HepG2 (cell line): ENCODE data around the gene NPPC. TPM values are rescaled to one million over a fixed set of nuclear protein-coding genes. Genes with fewer than 3 reads are reported as not detected.

ENCODE experiments used
- BRD4 ChIP-seq: sonication (generic); formaldehyde crosslinking; IDR thresholded peaks from 2 replicates; pipeline ENCODE4 v1.4.0; 2020; ENCODE audit warnings: missing genetic modification reagents
- CBX2 ChIP-seq, 2 experiments: fragments of 200-600 bp in 1 of 2; sonication (generic); formaldehyde crosslinking in 1 of 2; IDR thresholded peaks; 2 replicates each; pipeline versions ENCODE4 v1.7.0 to v1.8.1; 2018 to 2022; ENCODE audit warnings: low read depth in 2 of 2, low read length in 1 of 2, mild to moderate bottlenecking in 1 of 2, missing genetic modification reagents in 1 of 2
- ETV5 ChIP-seq: IDR thresholded peaks from 2 replicates; pipeline ENCODE4 v1.6.1; 2018; ENCODE audit warnings: missing biosample characterization, missing genetic modification reagents, inconsistent platforms, borderline replicate concordance
- FOXO1 ChIP-seq: sonication (generic); formaldehyde crosslinking; IDR thresholded peaks from 2 replicates; pipeline ENCODE4 v1.4.0; 2020; ENCODE audit warnings: missing genetic modification reagents
- HOMEZ ChIP-seq: IDR thresholded peaks from 2 replicates; pipeline ENCODE4 v1.6.1; 2016; ENCODE audit warnings: low read depth
- HOXD1 ChIP-seq: sonication (generic); formaldehyde crosslinking; IDR thresholded peaks from 2 replicates; pipeline ENCODE4 v1.5.0; 2020; ENCODE audit warnings: missing genetic modification reagents
- MBD4 ChIP-seq: IDR thresholded peaks from 2 replicates; pipeline ENCODE4 v1.6.1; 2012; ENCODE audit warnings: low read length, inconsistent platforms, borderline replicate concordance
- MIER2 ChIP-seq: IDR thresholded peaks from 2 replicates; pipeline ENCODE4 v1.6.1; 2016; ENCODE audit warnings: missing biosample characterization, missing genetic modification reagents
- SETDB1 ChIP-seq: sonication (generic); formaldehyde crosslinking; IDR thresholded peaks from 2 replicates; pipeline ENCODE4 v1.5.1; 2020; ENCODE audit warnings: missing genetic modification reagents, mild to moderate bottlenecking, borderline replicate concordance
- ZFP36L1 ChIP-seq: sonication (generic); formaldehyde crosslinking; IDR thresholded peaks from 2 replicates; pipeline ENCODE4 v1.8.0; 2022; ENCODE audit warnings: mild to moderate bottlenecking, missing genetic modification reagents, moderate library complexity
- ZNF136 ChIP-seq: sonication (generic); formaldehyde crosslinking; IDR thresholded peaks from 2 replicates; pipeline ENCODE4 v1.8.1; 2022; ENCODE audit warnings: low read depth, mild to moderate bottlenecking, moderate library complexity, missing genetic modification reagents
- ZNF432 ChIP-seq: sonication (generic); formaldehyde crosslinking; IDR thresholded peaks from 2 replicates; pipeline ENCODE4 v1.5.0; 2020; ENCODE audit warnings: missing genetic modification reagents, mild to moderate bottlenecking, borderline replicate concordance
- ZNF652 ChIP-seq: IDR thresholded peaks from 2 replicates; pipeline ENCODE4 v1.6.1; 2016; ENCODE audit warnings: low read depth, borderline replicate concordance
- ZNF768 ChIP-seq: sonication (generic); formaldehyde crosslinking; IDR thresholded peaks from 2 replicates; pipeline ENCODE4 v1.4.0; 2020; ENCODE audit warnings: missing genetic modification reagents
- polyA plus RNA-seq, 8 experiments: library from polyadenylated mRNA; depleted of rRNA in 3 of 8; stranded (reverse) in 7 of 8; unstranded in 1 of 8; fragments of >200 nt; fragmentation: Illumina TruSeq in 4 of 8; extraction: Trizol in 4 of 8; gene quantifications; 2 replicates each; pipeline versions ENCODE4 v1.2.1 to v1.2.3, GENCODE V29; 2011 to 2016; ENCODE audit warnings: low read depth in 4 of 8, missing spikeins in 1 of 8, mixed read lengths in 1 of 8; ENCODE audit not compliant: insufficient read depth in 1 of 8
- total RNA-seq, 5 experiments: library from RNA; depleted of rRNA; stranded (reverse); fragments of >200 nt; fragmentation: Illumina TruSeq; extraction: Trizol; gene quantifications; 2 replicates each; pipeline ENCODE4 v1.2.3, GENCODE V29; 2016; ENCODE audit warnings: low read depth in 1 of 5
- TF ChIP-seq, protein P1 (sequence below): IDR thresholded peaks from 2 replicates; pipeline ENCODE4 v1.6.1; 2016; ENCODE audit warnings: mild to moderate bottlenecking, missing biosample characterization, missing genetic modification reagents
- TF ChIP-seq, protein P2 (sequence below): IDR thresholded peaks from 2 replicates; pipeline ENCODE4 v1.6.1; 2016; ENCODE audit warnings: missing compliant biosample characterization, missing genetic modification reagents, borderline replicate concordance
- TF ChIP-seq, protein P3 (sequence below): sonication (generic); formaldehyde crosslinking; IDR thresholded peaks from 2 replicates; pipeline ENCODE4 v1.5.0; 2020; ENCODE audit warnings: mild to moderate bottlenecking, low read depth, missing genetic modification reagents, borderline replicate concordance
- TF ChIP-seq, protein P4 (sequence below): sonication (generic); formaldehyde crosslinking; IDR thresholded peaks from 2 replicates; pipeline ENCODE4 v1.5.0; 2020; ENCODE audit warnings: mild to moderate bottlenecking, missing genetic modification reagents

The NPPC gene
- total and polyA plus RNA-seq, 2 of the 13 experiments (the other 11 are each of a cell fraction or from before 2014, with no cell fraction given), result 0.11 TPM; not detected in 1

- TF ChIP-seq HOMEZ (CRISPR knock-in tag) (0 out of 2 replicates have a peak, but pooled peaks have one; percentile 17), ZFP36L1 (CRISPR knock-in tag) (no peak), ETV5 (CRISPR knock-in tag) (peak; percentile 65; the same call in 1 of the 2 replicates), ZNF136 (CRISPR knock-in tag) (peak; percentile 72; the same call in 1 of the 2 replicates), MBD4 (no peak), ZNF652 (CRISPR knock-in tag) (no peak), MIER2 (CRISPR knock-in tag) (no peak; the same call in 1 of the 2 replicates), ZNF768 (CRISPR knock-in tag) (peak; percentile 86), BRD4 (CRISPR knock-in tag) (peak; percentile 93), SETDB1 (CRISPR knock-in tag) (peak; percentile 54; the same call in 1 of the 2 replicates), ZNF432 (CRISPR knock-in tag) (no peak), FOXO1 (no peak), HOXD1 (CRISPR knock-in tag) (peak; percentile 92), CBX2 (IDR thresholded peaks at IDR 0.05; ENCODE audit: low read depth, low read length) (no peak), CBX2 (CRISPR knock-in tag; IDR thresholded peaks at IDR 0.05; ENCODE audit: low read depth) (peak; percentile 95)
- TF ChIP-seq, protein P1, sequence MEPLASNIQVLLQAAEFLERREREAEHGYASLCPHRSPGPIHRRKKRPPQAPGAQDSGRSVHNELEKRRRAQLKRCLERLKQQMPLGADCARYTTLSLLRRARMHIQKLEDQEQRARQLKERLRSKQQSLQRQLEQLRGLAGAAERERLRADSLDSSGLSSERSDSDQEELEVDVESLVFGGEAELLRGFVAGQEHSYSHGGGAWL, result peak; percentile 86; the same call in 1 of the 2 replicates
- TF ChIP-seq, protein P2, sequence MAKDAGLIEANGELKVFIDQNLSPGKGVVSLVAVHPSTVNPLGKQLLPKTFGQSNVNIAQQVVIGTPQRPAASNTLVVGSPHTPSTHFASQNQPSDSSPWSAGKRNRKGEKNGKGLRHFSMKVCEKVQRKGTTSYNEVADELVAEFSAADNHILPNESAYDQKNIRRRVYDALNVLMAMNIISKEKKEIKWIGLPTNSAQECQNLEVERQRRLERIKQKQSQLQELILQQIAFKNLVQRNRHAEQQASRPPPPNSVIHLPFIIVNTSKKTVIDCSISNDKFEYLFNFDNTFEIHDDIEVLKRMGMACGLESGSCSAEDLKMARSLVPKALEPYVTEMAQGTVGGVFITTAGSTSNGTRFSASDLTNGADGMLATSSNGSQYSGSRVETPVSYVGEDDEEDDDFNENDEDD (CRISPR knock-in tag), result peak; percentile 58; the same call in 1 of the 2 replicates
- TF ChIP-seq, protein P3, sequence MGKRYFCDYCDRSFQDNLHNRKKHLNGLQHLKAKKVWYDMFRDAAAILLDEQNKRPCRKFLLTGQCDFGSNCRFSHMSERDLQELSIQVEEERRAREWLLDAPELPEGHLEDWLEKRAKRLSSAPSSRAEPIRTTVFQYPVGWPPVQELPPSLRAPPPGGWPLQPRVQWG (CRISPR knock-in tag), result no peak
- TF ChIP-seq, protein P4, sequence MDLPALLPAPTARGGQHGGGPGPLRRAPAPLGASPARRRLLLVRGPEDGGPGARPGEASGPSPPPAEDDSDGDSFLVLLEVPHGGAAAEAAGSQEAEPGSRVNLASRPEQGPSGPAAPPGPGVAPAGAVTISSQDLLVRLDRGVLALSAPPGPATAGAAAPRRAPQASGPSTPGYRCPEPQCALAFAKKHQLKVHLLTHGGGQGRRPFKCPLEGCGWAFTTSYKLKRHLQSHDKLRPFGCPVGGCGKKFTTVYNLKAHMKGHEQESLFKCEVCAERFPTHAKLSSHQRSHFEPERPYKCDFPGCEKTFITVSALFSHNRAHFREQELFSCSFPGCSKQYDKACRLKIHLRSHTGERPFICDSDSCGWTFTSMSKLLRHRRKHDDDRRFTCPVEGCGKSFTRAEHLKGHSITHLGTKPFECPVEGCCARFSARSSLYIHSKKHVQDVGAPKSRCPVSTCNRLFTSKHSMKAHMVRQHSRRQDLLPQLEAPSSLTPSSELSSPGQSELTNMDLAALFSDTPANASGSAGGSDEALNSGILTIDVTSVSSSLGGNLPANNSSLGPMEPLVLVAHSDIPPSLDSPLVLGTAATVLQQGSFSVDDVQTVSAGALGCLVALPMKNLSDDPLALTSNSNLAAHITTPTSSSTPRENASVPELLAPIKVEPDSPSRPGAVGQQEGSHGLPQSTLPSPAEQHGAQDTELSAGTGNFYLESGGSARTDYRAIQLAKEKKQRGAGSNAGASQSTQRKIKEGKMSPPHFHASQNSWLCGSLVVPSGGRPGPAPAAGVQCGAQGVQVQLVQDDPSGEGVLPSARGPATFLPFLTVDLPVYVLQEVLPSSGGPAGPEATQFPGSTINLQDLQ (CRISPR knock-in tag), result no peak; the same call in none of the 2 replicates
These were observed 35.4 kb upstream of the NPPC start, which contains the start of gene DIS3L2 (continued) for GRCh38 chr2:231961349-231962166.
